OCI-LY3 (cell line): ENCODE data around the gene DDX28.

Experiments
- CTCF ChIP-seq: fragments of 200-600, 300-600 bp; sonication (generic); IDR thresholded peaks from 2 replicates; pipeline ENCODE4 v1.5.1; 2014; ENCODE audit warnings: antibody characterized with exemption, low read length, low read depth
- EZH2phosphoT487 ChIP-seq: fragments of 200-600 bp; shearing (Covaris generic); IDR thresholded peaks from 2 replicates; pipeline ENCODE4 v1.6.1; 2018; ENCODE audit warnings: antibody characterized with exemption, mixed run types, low read depth

- TF ChIP-seq CTCF (no peak), EZH2phosphoT487 (no peak)
These were observed 46.8 kb downstream of the DDX28 start for GRCh38 chr16:67976205-67976604.
